GM19438 (cell line): ENCODE results near the gene RNF181.
"Not testable (repeated sequence)": the region's sequence is repeated elsewhere in the genome, so short reads cannot be mapped to it uniquely, and the experiment has no call there.

ENCODE experiments used
- ATAC-seq: cut with Tn5 transposase; IDR thresholded peaks from one replicate; pipeline ENCODE4 v1.9.1; 2021; ENCODE audit warnings: low read depth; ENCODE audit not compliant: unreplicated experiment

Gene RNF181

GRCh38 chr2:85575739-85576138 lies 19.8 kb upstream of the RNF181 start:
- no peak for ATAC-seq

GRCh38 chr2:85577063-85577385 lies 18.5 kb upstream of the RNF181 start:
- ATAC-seq = no peak

GRCh38 chr2:85577386-85578242 lies 17.9 kb upstream of the RNF181 start, which contains the start of gene VAMP8:
Gene VAMP8, plus strand, starts transcription at chr2:85577586. Its CDS starts 61 bp downstream, at chr2:85577647.
- ATAC-seq = peak; percentile 66

DNA sequence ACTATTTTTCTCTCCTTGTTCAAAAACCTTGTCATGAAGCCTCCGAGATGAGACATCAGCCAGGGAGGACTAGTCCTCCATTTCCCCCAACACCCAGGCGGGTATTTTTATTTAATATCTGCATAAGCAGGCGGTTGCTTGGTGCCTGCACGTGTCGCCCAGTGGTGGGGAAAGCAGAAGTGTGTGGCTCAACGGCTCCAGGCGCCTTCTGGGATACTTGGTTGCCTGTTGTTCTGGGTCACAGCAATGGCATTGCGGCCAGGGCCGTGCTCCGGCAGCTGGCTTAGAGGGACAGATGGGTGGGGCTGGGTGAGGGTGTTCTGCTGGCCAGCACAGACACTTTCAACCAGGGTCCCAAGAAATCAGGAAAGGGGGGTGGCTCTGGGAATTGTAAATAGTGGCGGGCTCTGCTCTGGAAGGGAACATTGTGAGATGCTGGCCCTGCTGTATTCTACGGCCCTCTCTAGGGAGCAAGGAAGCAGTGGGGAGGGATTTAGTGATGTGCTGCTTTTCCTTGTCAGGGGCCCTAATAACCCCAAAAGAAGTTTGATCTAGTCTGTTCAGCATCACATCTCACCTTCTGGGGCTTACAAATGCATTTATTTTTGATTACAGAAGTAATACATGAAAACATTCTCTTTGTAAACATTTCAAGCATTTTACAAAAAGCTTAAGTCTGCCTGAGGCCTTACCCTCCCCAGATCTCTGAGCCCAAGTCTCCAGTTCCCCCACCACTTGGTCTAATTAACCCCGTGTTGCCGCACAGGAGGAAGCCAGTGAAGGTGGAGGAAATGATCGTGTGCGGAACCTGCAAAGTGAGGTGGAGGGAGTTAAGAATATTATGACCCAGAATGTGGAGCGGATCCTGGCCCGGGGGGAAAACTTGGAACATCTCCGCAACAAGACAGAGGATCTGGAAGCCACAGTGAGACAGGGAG lies 17.0 kb upstream of the RNF181 start:
- no peak for ATAC-seq

DNA sequence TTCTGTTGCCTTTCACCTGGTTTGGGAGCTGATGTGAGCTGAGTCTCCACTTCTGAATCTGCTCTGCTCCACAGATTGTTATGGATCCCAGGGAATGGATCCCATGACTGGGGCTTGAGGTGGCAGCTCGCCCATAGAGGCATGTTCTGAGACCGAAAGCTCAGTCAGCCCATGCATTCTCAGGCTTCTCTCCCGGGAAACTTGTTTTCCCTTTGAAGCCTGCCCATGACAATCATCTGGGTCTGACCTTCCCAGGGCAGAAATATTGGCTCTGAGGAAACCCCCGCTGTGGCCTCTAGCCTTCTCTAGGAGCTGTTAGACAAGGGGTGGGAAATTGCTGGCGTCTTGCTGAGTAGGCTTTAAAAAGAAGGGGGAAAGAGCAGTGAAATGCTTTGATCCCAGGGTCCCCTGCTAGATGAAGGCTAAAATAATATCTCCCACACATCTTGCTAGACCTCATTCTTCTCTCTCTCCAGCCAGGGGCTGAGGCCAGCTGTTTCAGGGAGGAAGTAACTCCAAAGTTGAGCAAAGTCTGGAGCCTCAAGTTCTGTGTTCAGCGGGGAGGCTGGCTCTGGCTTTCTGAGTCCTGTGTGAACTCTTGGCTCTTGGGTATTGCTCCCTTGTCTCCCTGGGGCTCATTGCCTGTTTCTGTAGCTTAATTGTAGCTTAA lies 16.1 kb upstream of the RNF181 start:
- no peak for ATAC-seq

GRCh38 chr2:85580206-85580605 lies 15.3 kb upstream of the RNF181 start:
- no peak for ATAC-seq

DNA sequence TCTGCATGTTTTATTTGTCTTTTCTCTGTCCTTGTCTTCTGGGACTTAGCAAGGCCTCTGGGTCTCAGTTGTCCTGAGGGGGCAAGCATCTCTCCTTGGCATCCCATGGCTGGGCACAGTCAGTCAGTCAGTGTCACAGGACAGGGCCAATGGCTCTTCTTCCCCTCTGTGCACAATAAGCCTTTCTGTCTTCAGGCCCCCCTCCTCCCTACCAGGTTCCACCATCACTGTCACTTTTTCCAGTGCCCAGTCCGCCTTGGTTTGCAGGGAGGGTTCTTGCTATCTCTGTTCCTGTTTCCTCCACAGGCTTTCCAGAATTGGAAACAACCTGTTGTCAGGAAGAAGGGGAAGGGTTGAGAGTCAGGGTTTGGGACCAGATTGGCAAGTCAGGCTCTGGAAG lies 13.1 kb upstream of the RNF181 start:
- no peak for ATAC-seq

- ATAC-seq = no peak
Measured at GRCh38 chr2:85583667-85584353, 11.7 kb upstream of the RNF181 start.

DNA sequence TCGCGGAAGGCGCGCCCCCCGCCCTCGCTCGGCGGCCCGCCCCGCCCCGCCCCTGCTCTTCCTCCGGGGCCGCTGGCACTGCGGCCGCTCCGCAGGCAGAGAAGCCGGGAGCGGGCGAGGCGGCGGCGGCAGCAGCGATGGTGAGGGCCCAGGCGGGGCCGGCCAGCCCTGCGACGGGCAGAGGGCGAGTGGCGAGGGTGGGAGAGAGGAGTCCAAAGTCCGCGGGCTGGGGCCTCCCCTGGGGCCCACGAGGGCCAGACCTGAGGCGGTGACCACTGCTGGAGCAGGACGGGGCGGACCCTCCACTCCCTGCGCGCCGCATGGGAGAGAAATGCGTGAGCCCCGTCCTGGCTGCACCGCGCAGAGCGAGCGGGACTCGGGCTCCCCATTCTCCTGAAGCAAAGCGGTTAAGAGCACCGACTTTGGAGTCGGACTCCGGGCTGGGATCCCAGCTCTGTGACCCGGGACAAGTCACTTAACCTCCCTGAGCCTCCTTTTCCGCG lies 11.1 kb upstream of the RNF181 start, which contains the start of gene VAMP5:
Gene VAMP5, plus strand, starts transcription at position 78 of the 503 bp plus-strand sequence. Its CDS starts 60 bp downstream, at position 138.
- no peak for ATAC-seq

GRCh38 chr2:85584857-85585780 lies 10.4 kb upstream of the RNF181 start:
- no peak for ATAC-seq

DNA sequence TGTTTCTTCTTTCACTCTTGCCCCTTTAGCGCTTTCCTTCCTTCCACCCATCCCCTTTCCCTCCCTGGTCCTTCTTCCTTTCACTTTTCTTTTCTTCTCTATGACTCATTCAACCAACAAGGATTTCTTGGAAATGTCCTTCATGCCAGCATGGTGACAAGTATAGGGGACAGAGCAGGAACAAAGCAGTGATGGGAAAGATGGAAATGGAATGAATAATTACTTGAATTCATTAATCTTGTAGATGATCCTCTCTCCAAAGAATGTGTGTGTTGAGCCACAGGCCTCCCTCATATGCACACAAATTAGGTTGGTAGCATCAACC lies 9.8 kb upstream of the RNF181 start:
- ATAC-seq = no peak

DNA sequence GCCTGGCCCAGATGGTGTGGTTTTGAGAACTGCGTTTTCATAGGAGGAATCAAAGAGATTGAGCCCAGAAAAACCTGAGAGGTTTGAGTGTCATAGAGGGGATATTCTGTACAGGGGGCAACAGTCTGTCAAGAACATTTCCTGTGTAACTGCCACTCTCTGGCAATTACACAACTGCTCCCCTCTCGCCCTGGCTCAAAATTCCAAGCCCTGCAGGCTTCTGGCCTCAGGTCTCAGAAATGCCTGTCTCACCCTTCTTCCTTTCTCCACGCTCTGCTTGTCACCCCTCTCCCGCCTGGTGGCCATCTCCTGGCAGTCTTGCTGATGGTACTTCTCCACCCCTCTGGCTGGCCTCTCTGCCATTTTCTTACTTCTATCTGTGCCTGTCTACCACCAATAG lies 7.3 kb upstream of the RNF181 start:
- no peak for ATAC-seq

GRCh38 chr2:85588645-85589044 lies 6.9 kb upstream of the RNF181 start:
- no peak for ATAC-seq

GRCh38 chr2:85589181-85589580 lies 6.4 kb upstream of the RNF181 start:
- no peak for ATAC-seq

DNA sequence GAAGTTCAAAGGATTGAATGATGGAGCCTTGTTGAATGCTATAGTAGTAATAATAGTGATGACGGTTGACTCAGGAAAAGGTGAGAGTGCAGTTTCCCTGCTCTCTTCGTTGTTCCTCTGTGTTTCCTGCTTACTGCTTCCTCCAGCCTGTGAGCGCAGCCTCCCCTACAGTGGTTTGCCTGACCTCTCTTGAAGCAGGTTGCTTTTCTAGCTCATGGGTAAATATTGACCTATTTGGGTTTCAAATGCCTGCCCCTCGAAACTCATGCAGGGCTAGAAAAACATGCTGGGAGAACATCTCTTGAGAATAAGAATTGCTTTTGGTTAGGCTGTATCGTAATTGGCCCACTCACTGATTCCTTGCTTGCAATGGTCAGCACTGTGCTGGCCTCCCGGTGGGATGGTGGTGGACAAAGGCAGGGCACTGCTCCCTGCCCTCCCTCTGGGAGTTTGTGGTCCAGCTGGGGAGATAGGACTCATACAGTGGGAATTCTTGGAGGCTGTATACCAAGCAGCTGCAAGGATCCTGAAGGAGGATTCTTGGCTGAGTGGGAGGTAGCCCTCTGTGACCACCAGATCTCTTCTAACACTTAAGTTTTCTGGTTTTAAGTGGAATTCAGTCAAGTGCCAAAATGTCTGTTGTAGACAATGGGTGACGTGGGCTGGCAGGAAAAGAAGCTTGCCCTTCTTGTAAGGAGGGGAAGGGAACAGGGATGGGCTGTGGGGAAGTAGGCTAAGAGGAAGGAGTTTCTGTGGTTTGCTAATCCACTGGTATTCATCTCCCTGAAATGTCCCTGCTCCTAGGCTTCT lies 5.4 kb upstream of the RNF181 start:
- no peak for ATAC-seq

- no peak for ATAC-seq
Measured at GRCh38 chr2:85590950-85591349, 4.6 kb upstream of the RNF181 start.

- ATAC-seq = no peak
Measured at GRCh38 chr2:85591563-85591962, 4.0 kb upstream of the RNF181 start.

DNA sequence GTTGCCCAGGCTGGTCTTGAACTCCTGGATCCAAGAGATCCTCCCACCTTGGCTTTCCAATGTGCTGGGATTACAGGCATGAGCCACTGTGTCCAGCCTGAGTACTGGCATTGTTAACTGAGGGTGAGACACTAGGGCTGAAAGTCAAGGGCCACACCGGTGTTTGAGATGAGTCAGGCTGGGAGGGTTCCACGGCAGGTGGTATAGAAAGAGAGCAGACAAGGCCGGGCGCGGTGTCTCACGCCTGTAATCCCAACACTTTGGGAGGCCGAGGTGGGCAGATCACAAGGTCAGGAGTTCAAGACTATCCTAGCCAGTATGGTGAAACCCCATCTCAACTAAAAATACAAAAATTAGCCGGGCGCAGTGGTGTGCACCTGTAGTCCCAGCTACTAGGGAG lies 3.2 kb upstream of the RNF181 start:
- not testable (repeated sequence) for ATAC-seq
